NB4 (cell line): Measurements from ENCODE around the gene ICAM1.

Experiments used
- CTCF ChIP-seq: IDR thresholded peaks from one replicate; pipeline ENCODE4 v1.5.1; 2012; ENCODE audit warnings: low read depth, low read length
- MAX ChIP-seq: IDR thresholded peaks from 2 replicates; pipeline ENCODE4 v1.6.1; 2011; ENCODE audit warnings: low read depth, low read length
- MYC ChIP-seq: IDR thresholded peaks from 2 replicates; pipeline ENCODE4 v1.6.1; 2011; ENCODE audit warnings: low read depth, low read length
- POLR2A ChIP-seq: IDR thresholded peaks from 2 replicates; pipeline ENCODE4 v1.6.1; 2011; ENCODE audit warnings: mild to moderate bottlenecking; ENCODE audit not compliant: insufficient read length; ENCODE audit errors: extremely low read depth

- TF ChIP-seq POLR2A (no peak), CTCF (peak; percentile 93), MYC (0 out of 2 replicates have a peak, but pooled peaks have one; percentile 9), MAX (0 out of 2 replicates have a peak, but pooled peaks have one; percentile 4)
Observed at GRCh38 chr19:10228920-10229319, 42.0 kb upstream of the ICAM1 start.
